SK-N-SH (cell line): ENCODE data around the gene RRP15. TPM values are rescaled to one million over a fixed set of nuclear protein-coding genes. Genes with fewer than 3 reads are reported as not detected.

ENCODE experiments used
- CTCF ChIA-PET: fragments of 300-600, 350-600 bp; formaldehyde crosslinking; extraction: SDS; loops from one replicate; lab custom pipeline; 2021; lab: Yijun Ruan, JAX
- POLR2A ChIA-PET: fragments of 350-600 bp; sonication (Branson Sonifier 250); formaldehyde crosslinking; extraction: SDS; loops from one replicate; lab custom pipeline; 2020; ENCODE audit warnings: antibody characterized with exemption, inconsistent platforms; lab: Yijun Ruan, JAX
- DNase-seq: peaks from one replicate; pipeline ENCODE4 v3.0.0; 2012
- H2AFZ ChIP-seq: fragments of 200-600 bp; sonication (generic); 2 replicates; pipeline ENCODE4 v1.8.1; 2016; ENCODE audit warnings: antibody characterized with exemption, mild to moderate bottlenecking, low read depth
- H3F3A ChIP-seq: fragments of 200-600 bp; sonication (generic); replicated peaks from 2 replicates; pipeline ENCODE3; 2016; ENCODE audit warnings: antibody characterized with exemption, mild to moderate bottlenecking; ENCODE audit not compliant: insufficient read depth
- H3K27ac ChIP-seq, 2 experiments: fragments of 200-500 bp in 1 of 2; fragments of 200-600 bp in 1 of 2; sonication (Bioruptor generic) in 1 of 2; sonication (generic), shearing (Covaris generic) in 1 of 2; 2 replicates each; pipeline versions ENCODE4 v1.5.1 to v1.6.1; 2014 to 2016; ENCODE audit warnings: low read depth in 2 of 2, inconsistent platforms in 1 of 2, low read length in 1 of 2, mild to moderate bottlenecking in 1 of 2, mixed read lengths in 1 of 2
- H3K27me3 ChIP-seq: fragments of 200-600 bp; sonication (generic), shearing (Covaris generic); 2 replicates; pipeline ENCODE4 v1.6.1; 2016; ENCODE audit warnings: mixed run types; ENCODE audit not compliant: insufficient read depth
- H3K36me3 ChIP-seq, 2 experiments: fragments of 200-500 bp in 1 of 2; fragments of 200-600 bp in 1 of 2; sonication (Bioruptor generic) in 1 of 2; sonication (generic) in 1 of 2; replicated peaks in 1 of 2; 2 replicates each; pipeline versions ENCODE3 to v1.5.1; 2014 to 2016; ENCODE audit warnings: low read length in 1 of 2, mild to moderate bottlenecking in 1 of 2; ENCODE audit not compliant: insufficient read depth in 2 of 2, control insufficient read depth in 1 of 2
- H3K4me1 ChIP-seq, 2 experiments: fragments of 200-500 bp in 1 of 2; fragments of 200-600 bp in 1 of 2; sonication (Bioruptor generic) in 1 of 2; sonication (generic), shearing (Covaris generic) in 1 of 2; 2 replicates each; pipeline versions ENCODE4 v1.5.1 to v1.6.1; 2014 to 2016; ENCODE audit warnings: low read depth in 1 of 2, low read length in 1 of 2, mixed run types in 1 of 2; ENCODE audit not compliant: insufficient read depth in 2 of 2, control insufficient read depth in 1 of 2
- H3K4me2 ChIP-seq: fragments of 200-600 bp; sonication (generic), shearing (Covaris generic); 2 replicates; pipeline ENCODE4 v1.6.1; 2017; ENCODE audit warnings: mixed run types
- H3K4me3 ChIP-seq, 2 experiments: fragments of 200-500 bp in 1 of 2; fragments of 200-600 bp in 1 of 2; sonication (Bioruptor generic) in 1 of 2; sonication (generic), shearing (Covaris generic) in 1 of 2; 2 replicates each; pipeline versions ENCODE4 v1.5.1 to v1.8.1; 2014 to 2016; ENCODE audit warnings: low read depth in 2 of 2, inconsistent platforms in 1 of 2, low read length in 1 of 2, mild to moderate bottlenecking in 1 of 2, mixed read lengths in 1 of 2, moderate library complexity in 1 of 2
- H3K79me2 ChIP-seq: fragments of 200-600 bp; sonication (generic); 2 replicates; pipeline ENCODE4 v1.8.1; 2017; ENCODE audit warnings: mild to moderate bottlenecking; ENCODE audit not compliant: insufficient read depth
- H3K9ac ChIP-seq: fragments of 200-600 bp; sonication (generic); 2 replicates; pipeline ENCODE4 v1.6.1; 2017; ENCODE audit warnings: mixed run types
- H3K9me2 ChIP-seq: fragments of 200-600 bp; sonication (generic); 2 replicates; pipeline ENCODE4 v1.6.1; 2017; ENCODE audit warnings: mixed run types
- H3K9me3 ChIP-seq: fragments of 200-600 bp; sonication (generic); 2 replicates; pipeline ENCODE4 v1.6.1; 2017; ENCODE audit warnings: mixed run types, mild to moderate bottlenecking, moderate library complexity
- H4K20me1 ChIP-seq: fragments of 200-600 bp; sonication (generic); 2 replicates; pipeline ENCODE4 v1.6.1; 2017; ENCODE audit warnings: mild to moderate bottlenecking, mixed run types; ENCODE audit not compliant: insufficient read depth
- CHD2 ChIP-seq: fragments of 150-350 bp; IDR thresholded peaks from 2 replicates; pipeline ENCODE4 v1.6.1; 2018; ENCODE audit warnings: low read length; ENCODE audit not compliant: partially characterized antibody
- CTCF ChIP-seq: fragments of 200-600 bp; sonication (generic); IDR thresholded peaks from 2 replicates; pipeline ENCODE4 v1.6.1; 2017; ENCODE audit warnings: antibody characterized with exemption, mild to moderate bottlenecking, moderate library complexity
- ELF1 ChIP-seq: IDR thresholded peaks from 2 replicates; pipeline ENCODE4 v1.4.0; 2012
- EP300 ChIP-seq, 2 experiments: IDR thresholded peaks; 2 replicates each; pipeline versions ENCODE4 v1.4.0 to v1.6.1; 2012; ENCODE audit warnings: borderline replicate concordance in 1 of 2, low read depth in 1 of 2, low read length in 1 of 2
- EZH2phosphoT487 ChIP-seq: fragments of 200-600 bp; sonication (generic); IDR thresholded peaks from 2 replicates; pipeline ENCODE4 v1.6.1; 2017; ENCODE audit warnings: low read depth, mixed run types, mild to moderate bottlenecking, antibody characterized with exemption, moderate library complexity, borderline replicate concordance
- FOSL2 ChIP-seq: IDR thresholded peaks from 2 replicates; pipeline ENCODE4 v1.4.0; 2012; ENCODE audit warnings: low read depth, mild to moderate bottlenecking, moderate library complexity, borderline replicate concordance
- FOXJ3 ChIP-seq: sonication (generic); formaldehyde crosslinking; IDR thresholded peaks from 2 replicates; pipeline ENCODE4 v1.5.1; 2020; ENCODE audit warnings: mild to moderate bottlenecking, missing genetic modification reagents
- FOXM1 ChIP-seq: IDR thresholded peaks from 2 replicates; pipeline ENCODE4 v1.4.0; 2012; ENCODE audit warnings: low read depth, mild to moderate bottlenecking
- GABPA ChIP-seq: IDR thresholded peaks from 2 replicates; pipeline ENCODE4 v1.4.0; 2012; ENCODE audit warnings: low read depth, mild to moderate bottlenecking
- GATA2 ChIP-seq: sonication (generic); formaldehyde crosslinking; IDR thresholded peaks from 2 replicates; pipeline ENCODE4 v1.5.0; 2020; ENCODE audit warnings: mild to moderate bottlenecking, missing genetic modification reagents
- IRF3 ChIP-seq: fragments of 150-350 bp; IDR thresholded peaks from 2 replicates; pipeline ENCODE4 v1.6.1; 2016; ENCODE audit warnings: mild to moderate bottlenecking, low read depth, low read length
- MAX ChIP-seq: IDR thresholded peaks from 2 replicates; pipeline ENCODE4 v1.4.0; 2012; ENCODE audit warnings: low read depth
- MEF2A ChIP-seq: IDR thresholded peaks from 2 replicates; pipeline ENCODE4 v1.4.0; 2012; ENCODE audit warnings: low read depth, borderline replicate concordance
- NRF1 ChIP-seq: IDR thresholded peaks from 2 replicates; pipeline ENCODE4 v1.6.1; 2012; ENCODE audit warnings: low read depth, mild to moderate bottlenecking, low read length
- PBX3 ChIP-seq: IDR thresholded peaks from 2 replicates; pipeline ENCODE4; 2012
- POLR2AphosphoS5 ChIP-seq: IDR thresholded peaks from 2 replicates; pipeline ENCODE4 v1.6.1; 2012; ENCODE audit warnings: low read depth, low read length
- RAD21 ChIP-seq: IDR thresholded peaks from 2 replicates; pipeline ENCODE4 v1.6.1; 2012; ENCODE audit warnings: mild to moderate bottlenecking, low read length
- RCOR1 ChIP-seq: fragments of 150-350 bp; IDR thresholded peaks from 2 replicates; pipeline ENCODE4 v1.6.1; 2017; ENCODE audit warnings: antibody characterized with exemption, low read length
- RFX5 ChIP-seq: IDR thresholded peaks from 2 replicates; pipeline ENCODE4 v1.6.1; 2012; ENCODE audit warnings: mild to moderate bottlenecking, improper control_type of control experiment, low read length
- RXRA ChIP-seq: IDR thresholded peaks from 2 replicates; pipeline ENCODE4 v1.4.0; 2012; ENCODE audit warnings: low read depth, mild to moderate bottlenecking, borderline replicate concordance
- SIN3A ChIP-seq: IDR thresholded peaks from 2 replicates; pipeline ENCODE4 v1.6.1; 2012; ENCODE audit warnings: low read depth, mild to moderate bottlenecking, low read length, moderate library complexity, borderline replicate concordance
- SMC3 ChIP-seq: IDR thresholded peaks from 2 replicates; pipeline ENCODE4 v1.6.1; 2012; ENCODE audit warnings: low read depth, low read length, improper control_type of control experiment
- TCF12 ChIP-seq: IDR thresholded peaks from 2 replicates; pipeline ENCODE4 v1.4.0; 2012
- TEAD4 ChIP-seq: IDR thresholded peaks from 2 replicates; pipeline ENCODE4 v1.4.0; 2012; ENCODE audit warnings: mild to moderate bottlenecking, borderline replicate concordance; ENCODE audit not compliant: insufficient read depth
- USF1 ChIP-seq: IDR thresholded peaks from 2 replicates; pipeline ENCODE4 v1.4.0; 2012; ENCODE audit warnings: low read depth, borderline replicate concordance
- USF2 ChIP-seq: fragments of 150-350 bp; IDR thresholded peaks from 2 replicates; pipeline ENCODE4 v1.6.1; 2017; ENCODE audit warnings: antibody characterized with exemption, low read length, low read depth, borderline replicate concordance
- YY1 ChIP-seq: IDR thresholded peaks from 2 replicates; pipeline ENCODE4 v1.4.0; 2012; ENCODE audit warnings: low read depth, mild to moderate bottlenecking
- ZBTB33 ChIP-seq: IDR thresholded peaks from 2 replicates; pipeline ENCODE4 v1.4.0; 2012; ENCODE audit warnings: low read depth, borderline replicate concordance
- WGBS: methylation state at CpG from one replicate; pipeline ENCODE4 v1.1.6; 2017; ENCODE audit warnings: low lambda C conversion rate; 5-methylcytosine and 5-hydroxymethylcytosine counted together
- polyA plus RNA-seq, 3 experiments: library from polyadenylated mRNA; depleted of rRNA; stranded (reverse); fragments of >200 nt; gene quantifications; 2 replicates each; pipeline ENCODE4 v1.2.3, GENCODE V29; 2012

RRP15 gene
- polyA plus RNA-seq, 1 of the 3 experiments (the other 2 are of a cell fraction): 2.1 TPM

GRCh38 chr1:218341325-218341724 lies 56.2 kb downstream of the RRP15 start:
- ChIA-PET POLR2A (no interaction called here), CTCF (interaction anchor here (1.9 to 4.7 kb wide), 2 partner anchors 11 to 1471 kb away, joined by 7 to 22 read pairs; no protein-coding TSS in a partner anchor)
- Histone ChIP-seq H3K36me3 (peaks cover 0 to 8% of the 10 kb centered on the region in 2 experiments), H3K9me2 (no peaks in the 10 kb centered on the region), H2AFZ (no peak overlapping the region), H3K9ac (no peak overlapping the region), H4K20me1 (no peaks in the 10 kb centered on the region), H3K4me2 (no peak overlapping the region), H3K4me3 (no peak overlapping the region), H3K4me1 (peaks cover 0 to 13% of the 10 kb centered on the region in 2 experiments; a peak in 2 of 4 replicates), H3K27ac (peak overlapping the region in 1 of 2 experiments; percentile 30; a peak in 1 of 4 replicates), H3K79me2 (no peaks in the 10 kb centered on the region), H3K9me3 (no peaks in the 10 kb centered on the region), H3F3A (no peaks in the 10 kb centered on the region), H3K27me3 (no peaks in the 10 kb centered on the region)
- peak; percentile 56 for DNase-seq
- 48% methylated on average over 1 of the region's 1 CpG for WGBS
- TF ChIP-seq MEF2A (no peak), CHD2 (no peak), POLR2AphosphoS5 (no peak; the same call in 1 of the 2 replicates), CTCF (no peak), YY1 (no peak), GABPA (no peak), FOSL2 (no peak), RFX5 (no peak), IRF3 (no peak), RCOR1 (peak; percentile 49; the same call in 1 of the 2 replicates), PBX3 (peak; percentile 31; the same call in 1 of the 2 replicates), NRF1 (no peak), EZH2phosphoT487 (no peak), RXRA (no peak), TEAD4 (no peak), SIN3A (no peak), GATA2 (peak; percentile 71), USF1 (no peak), MAX (no peak), RAD21 (peak; percentile 14; the same call in 1 of the 2 replicates), USF2 (no peak), ZBTB33 (no peak), ELF1 (no peak), TCF12 (peak; percentile 58), FOXJ3 (CRISPR knock-in tag) (no peak), EP300 (IDR thresholded peaks at IDR 0.05; ENCODE audit: borderline replicate concordance in 1 of 2, low read depth in 1 of 2, low read length in 1 of 2) (peak; percentile 23 to 65; a peak in 2 of 4 replicates), SMC3 (no peak), FOXM1 (no peak)
